Hematopoietic multipotent progenitor cell treated with erythropoietin and hydrocortisone succinate and interleukin-3 and kit ligand, for 4 days (in vitro differentiated cells): Measurements from ENCODE around the gene VSTM5.
A peak's percentile ranks its signal among the peaks of the same experiment; 100 is the strongest.
"Not testable (repeated sequence)": the region's sequence is repeated elsewhere in the genome, so short reads cannot be mapped to it uniquely, and the experiment has no call there.

ENCODE experiments used
- DNase-seq: peaks from one replicate; pipeline ENCODE4 v3.0.0-alpha.2; 2015

Gene VSTM5

DNA sequence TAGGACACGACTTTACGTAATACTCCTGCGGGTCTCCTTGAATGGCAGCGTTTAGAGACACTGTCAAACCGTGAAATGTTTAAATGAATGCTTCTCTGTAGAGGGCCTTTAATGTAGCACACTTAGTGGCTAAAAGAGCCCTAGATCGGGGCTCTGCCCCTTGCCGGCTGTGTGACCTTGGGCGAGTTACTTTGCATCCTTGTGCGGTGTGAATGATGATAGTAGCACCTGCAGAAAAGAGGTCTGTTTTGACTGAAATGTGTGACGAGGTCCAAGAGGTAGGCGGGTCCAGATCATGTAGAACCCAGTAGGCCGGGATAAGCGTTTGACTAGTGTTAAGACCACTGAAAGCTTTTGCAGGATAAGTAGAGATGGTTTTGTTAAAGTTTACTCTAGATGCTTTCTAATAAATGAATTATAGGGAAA lies 65.5 kb downstream of the VSTM5 start:
- DNase-seq, result no peak

DNA sequence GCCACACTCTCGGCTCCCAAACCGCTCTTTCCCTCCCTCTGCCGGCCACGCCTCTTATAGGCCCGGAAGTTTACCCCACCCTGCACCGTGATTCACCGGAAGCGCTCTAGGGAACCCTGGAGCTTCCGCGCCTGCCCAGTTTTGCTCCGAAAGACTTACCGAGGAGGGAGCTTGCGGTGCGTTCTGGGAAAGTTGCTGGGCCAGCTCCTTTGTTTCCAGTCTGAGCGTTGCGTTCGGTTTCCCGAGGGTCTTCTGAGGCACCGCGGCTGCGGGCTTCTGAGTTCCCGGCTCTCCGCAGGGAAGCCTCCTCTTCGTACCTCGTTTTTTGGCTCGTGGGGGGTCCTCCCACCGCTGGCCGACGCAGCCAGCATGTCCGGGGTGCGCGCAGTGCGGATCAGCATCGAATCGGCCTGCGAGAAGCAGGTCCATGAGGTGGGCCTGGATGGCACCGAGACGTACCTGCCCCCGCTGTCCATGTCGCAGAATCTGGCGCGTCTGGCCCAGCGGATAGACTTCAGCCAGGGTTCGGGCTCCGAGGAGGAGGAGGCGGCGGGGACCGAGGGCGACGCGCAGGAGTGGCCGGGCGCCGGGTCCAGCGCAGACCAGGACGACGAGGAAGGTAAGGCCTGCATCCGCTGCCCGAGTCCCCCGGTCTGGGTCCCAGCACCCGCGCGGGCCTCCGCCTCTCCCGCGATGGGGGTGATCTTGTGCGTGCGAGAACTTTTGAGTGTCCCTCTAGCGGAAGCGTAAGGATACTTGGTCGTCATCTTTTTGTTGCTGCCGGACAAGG lies 66.1 kb downstream of the VSTM5 start, which contains the start of gene MED17:
Gene MED17 (plus strand): TSS at position 138 of the 790 bp plus-strand sequence. CDS start 232 bp downstream, at position 370.
- peak; percentile 98 for DNase-seq

DNA sequence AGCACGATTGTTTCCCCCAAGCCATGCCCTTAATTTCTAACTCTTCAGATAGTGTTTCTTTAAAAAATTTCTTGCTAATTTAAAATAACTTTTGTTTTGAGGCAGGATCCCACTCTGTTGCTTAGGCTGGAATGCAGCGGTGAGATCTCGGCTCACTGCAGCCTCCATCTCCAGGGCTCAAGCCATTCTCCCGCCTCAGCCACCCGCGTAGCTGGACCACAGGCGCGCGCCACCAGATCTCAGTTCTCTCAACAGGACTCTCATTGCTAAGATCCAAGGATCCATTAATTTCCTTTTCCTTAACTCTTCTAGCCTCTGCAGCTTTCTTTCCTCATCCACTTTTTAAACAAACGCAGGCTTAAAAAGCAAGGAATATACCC lies 66.7 kb downstream of the VSTM5 start:
- no peak for DNase-seq

DNA sequence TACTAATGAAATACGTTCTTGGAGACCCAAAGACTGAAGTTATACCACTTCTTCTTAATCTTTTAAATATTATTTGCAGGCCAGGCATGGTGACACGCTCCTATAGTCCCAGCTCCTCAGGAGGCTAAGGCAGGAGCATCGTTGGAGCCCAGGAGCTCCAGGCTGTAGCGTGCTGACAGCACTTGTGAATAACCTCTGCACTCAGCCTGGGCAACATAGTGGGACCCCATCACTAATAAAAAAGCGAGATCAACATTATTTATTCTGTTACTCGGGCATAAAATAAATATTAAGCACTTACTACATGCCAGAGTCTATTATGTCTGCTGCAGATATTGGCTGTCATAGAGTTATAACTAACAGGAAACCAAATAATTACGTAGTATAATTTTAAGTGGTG lies 67.1 kb downstream of the VSTM5 start:
- DNase-seq, result no peak

DNA sequence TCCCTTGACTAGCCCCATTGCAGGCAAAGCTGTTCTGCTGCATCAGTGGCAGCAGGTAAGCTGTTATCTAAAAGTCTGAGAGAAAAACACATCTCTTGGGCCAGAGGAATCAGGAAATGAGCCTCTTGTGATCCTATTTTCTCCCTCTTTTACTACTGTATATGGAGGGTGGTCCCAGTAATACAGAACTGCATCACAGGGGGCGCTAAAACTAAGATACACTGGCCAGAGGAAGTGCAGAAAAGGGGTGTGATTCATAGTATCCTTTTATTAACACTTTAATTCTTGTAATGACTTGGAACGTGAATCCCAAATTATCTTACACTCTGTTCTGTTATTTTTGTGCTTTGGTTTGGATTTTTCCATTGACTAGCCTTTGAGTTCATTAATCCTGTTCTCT lies 75.1 kb downstream of the VSTM5 start:
- DNase-seq, result peak; percentile 57

DNA sequence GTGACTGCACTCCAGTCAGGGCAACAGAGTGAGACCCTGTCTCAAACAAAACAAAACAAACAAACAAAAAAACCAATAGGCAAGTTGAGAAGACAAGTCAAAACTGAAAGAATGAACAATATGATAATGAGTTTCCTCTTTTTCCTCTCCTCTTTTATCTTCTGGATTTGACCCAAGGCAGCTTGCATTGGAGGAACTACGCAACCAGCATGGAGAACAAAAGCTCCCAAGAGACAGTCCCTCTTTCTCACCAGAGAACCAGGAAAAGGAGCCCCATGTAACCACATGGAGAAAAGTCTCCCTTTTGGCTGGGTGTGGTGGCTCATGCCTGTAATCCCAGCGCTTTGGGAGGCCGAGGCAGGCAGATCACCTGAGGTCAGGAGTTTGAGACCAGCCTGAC lies 75.9 kb downstream of the VSTM5 start:
- DNase-seq, result not testable (repeated sequence)

DNA sequence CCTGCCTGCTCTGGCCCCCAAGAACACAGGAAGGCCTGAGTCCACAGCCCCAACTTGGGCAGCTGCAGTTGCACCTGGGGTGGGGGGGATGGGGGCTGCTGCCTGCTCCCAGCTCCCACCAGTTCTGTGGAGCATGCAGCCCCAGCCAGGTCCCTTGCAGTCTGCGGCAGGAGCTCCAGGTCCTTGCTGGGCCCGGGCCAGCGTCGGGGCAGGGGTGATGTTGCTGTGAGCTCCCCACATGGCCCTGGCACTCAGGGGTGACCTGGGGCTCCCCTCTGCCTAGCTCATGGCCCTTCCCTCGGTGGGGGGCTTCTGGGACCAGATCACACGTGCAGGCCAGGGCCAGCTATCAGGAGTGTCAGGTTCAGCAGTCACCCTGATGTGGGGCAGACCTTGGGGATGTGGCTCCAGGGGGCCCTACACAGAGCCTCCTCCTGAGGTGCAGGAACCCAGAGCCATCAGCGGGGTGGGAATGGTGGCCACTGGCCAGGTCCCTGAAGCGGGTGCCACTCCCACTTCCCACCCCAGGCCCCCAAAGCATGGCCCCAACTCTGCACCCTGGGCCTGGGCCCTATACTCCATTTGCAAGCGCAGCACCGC lies 76.7 kb downstream of the VSTM5 start:
- DNase-seq, result no peak

DNA sequence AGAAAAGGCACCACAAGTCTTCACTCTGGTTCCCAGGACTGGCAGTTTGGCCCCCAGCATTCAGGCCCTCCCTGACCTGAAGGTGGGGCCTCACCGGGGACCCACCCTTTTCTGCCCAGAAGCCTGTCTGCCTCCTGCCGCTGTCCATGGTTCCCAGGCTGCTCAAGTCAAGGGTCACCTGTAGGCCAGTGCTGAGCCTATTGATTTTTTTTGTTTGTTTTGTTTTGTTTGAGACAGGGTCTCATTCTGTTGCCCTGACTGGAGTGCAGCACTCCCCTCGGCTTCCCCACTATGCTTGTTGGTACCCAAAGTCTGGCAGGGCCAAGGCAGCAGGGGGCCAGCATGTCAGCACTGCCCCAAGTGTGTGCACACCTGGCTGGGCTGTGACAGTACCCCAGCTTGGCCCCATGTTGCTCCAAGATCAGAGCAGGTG lies 77.4 kb downstream of the VSTM5 start:
- DNase-seq, result no peak

DNA sequence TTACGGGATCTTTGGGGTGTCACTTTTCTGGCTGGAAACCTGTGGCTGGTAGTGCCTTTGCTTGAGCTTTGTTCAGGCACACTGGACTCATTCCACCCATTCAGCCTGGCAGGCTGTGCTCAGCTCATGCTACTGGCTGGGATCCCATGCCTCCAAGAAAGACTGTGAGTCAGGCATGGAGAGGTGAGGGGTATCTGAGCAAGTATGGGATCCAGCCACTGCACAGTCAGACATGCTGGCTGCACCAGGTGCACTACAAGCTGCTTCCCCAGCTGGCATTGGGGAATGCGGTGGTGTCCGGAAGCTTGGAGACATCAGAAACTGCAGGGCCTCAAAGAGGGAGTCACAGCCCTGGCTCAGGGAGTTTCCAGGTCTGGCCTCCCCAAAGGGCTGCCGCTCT lies 78.3 kb downstream of the VSTM5 start:
- no peak for DNase-seq

DNA sequence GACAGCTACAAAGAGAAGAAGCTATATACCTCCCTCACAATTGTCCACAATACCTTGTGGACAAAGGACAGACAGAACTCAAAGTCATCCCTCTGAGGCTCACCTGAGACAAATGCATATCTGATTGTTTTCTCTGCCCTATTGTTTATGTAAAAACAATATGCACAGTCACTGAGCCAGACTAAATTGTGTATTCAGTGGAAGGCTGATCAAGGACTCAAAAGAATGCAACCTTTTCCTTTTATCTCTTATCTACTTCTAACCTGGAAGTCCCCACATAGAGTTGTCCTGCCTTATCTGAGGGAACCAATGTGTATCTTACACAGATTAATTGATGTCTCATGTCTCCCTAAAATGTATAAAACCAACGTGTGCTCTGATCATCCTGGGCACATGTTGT lies 80.3 kb downstream of the VSTM5 start:
- DNase-seq, result no peak
